GM23338 (cell line): ENCODE measurements around the gene TPGS1. TPM values are rescaled to one million over a fixed set of nuclear protein-coding genes. Genes with fewer than 3 reads are reported as not detected.

ENCODE experiments used
- ATAC-seq: fragments of 200-7000 bp; cut with Tn5 transposase; 3 replicates; pipeline ENCODE4 v1.9.1; 2020
- DNase-seq: peaks from one replicate; pipeline ENCODE4 v3.0.0-alpha.2; 2015; ENCODE audit warnings: low spot score
- H2AFZ ChIP-seq: fragments of 200-600 bp; sonication (generic); 2 replicates; pipeline ENCODE4 v1.8.0; 2016; ENCODE audit warnings: antibody characterized with exemption, mild to moderate bottlenecking, moderate library complexity
- H3F3A ChIP-seq: fragments of 200-600 bp; sonication (generic); replicated peaks from 2 replicates; pipeline ENCODE4 v1.8.0; 2017; ENCODE audit warnings: antibody characterized with exemption, mixed run types, low read depth
- H3K27ac ChIP-seq: fragments of 200-600 bp; sonication (generic); 2 replicates; pipeline ENCODE4 v1.6.1; 2016; ENCODE audit warnings: low read depth
- H3K27me3 ChIP-seq: fragments of 200-600 bp; sonication (generic); 2 replicates; pipeline ENCODE4 v1.8.0; 2016; ENCODE audit warnings: mild to moderate bottlenecking, mixed run types, moderate library complexity; ENCODE audit not compliant: insufficient read depth
- H3K36me3 ChIP-seq: fragments of 200-600 bp; sonication (generic); 2 replicates; pipeline ENCODE4 v1.8.0; 2016; ENCODE audit warnings: mild to moderate bottlenecking; ENCODE audit not compliant: insufficient read depth
- H3K4me1 ChIP-seq: fragments of 200-600 bp; sonication (generic); 2 replicates; pipeline ENCODE4 v1.8.0; 2016; ENCODE audit warnings: mild to moderate bottlenecking, moderate library complexity; ENCODE audit not compliant: insufficient read depth
- H3K4me2 ChIP-seq: fragments of 200-600 bp; sonication (generic); 2 replicates; pipeline ENCODE4 v1.7.1; 2017; ENCODE audit warnings: mixed run types
- H3K4me3 ChIP-seq: fragments of 200-600 bp; sonication (generic); 2 replicates; pipeline ENCODE4 v1.6.1; 2016; ENCODE audit warnings: mixed run types
- H3K79me2 ChIP-seq: fragments of 200-600 bp; sonication (generic); replicated peaks from 2 replicates; pipeline ENCODE4 v1.8.0; 2017; ENCODE audit warnings: mild to moderate bottlenecking; ENCODE audit not compliant: insufficient read depth
- H3K9me2 ChIP-seq: fragments of 200-600 bp; sonication (generic); 2 replicates; pipeline ENCODE4 v1.8.0; 2017; ENCODE audit not compliant: insufficient read depth
- H4K20me1 ChIP-seq: fragments of 200-600 bp; sonication (generic); replicated peaks from 2 replicates; pipeline ENCODE4 v1.8.0; 2017; ENCODE audit warnings: mild to moderate bottlenecking; ENCODE audit not compliant: insufficient read depth
- H3K27ac Mint-ChIP-seq: 2 replicates; pipeline ENCODE4 v1.8.0; 2020; ENCODE audit warnings: inconsistent platforms, mild to moderate bottlenecking, moderate library complexity, mixed read lengths
- H3K27me3 Mint-ChIP-seq: 3 replicates; pipeline ENCODE4 v1.8.0; 2022; ENCODE audit warnings: low read depth, mild to moderate bottlenecking, moderate library complexity, mixed read lengths, inconsistent platforms; ENCODE audit not compliant: insufficient read depth, poor library complexity
- H3K36me3 Mint-ChIP-seq: 3 replicates; pipeline ENCODE4 v1.8.0; 2021; ENCODE audit warnings: low read depth, mild to moderate bottlenecking, inconsistent platforms, moderate library complexity, mixed read lengths
- H3K4me1 Mint-ChIP-seq: 3 replicates; pipeline ENCODE4 v1.8.0; 2020; ENCODE audit warnings: mild to moderate bottlenecking, inconsistent platforms, mixed read lengths
- H3K4me3 Mint-ChIP-seq: 3 replicates; pipeline ENCODE4 v1.8.0; 2021; ENCODE audit warnings: moderate library complexity, mild to moderate bottlenecking, inconsistent platforms, mixed read lengths
- H3K9me3 Mint-ChIP-seq: 3 replicates; pipeline ENCODE4 v1.8.0; 2020; ENCODE audit warnings: moderate library complexity, mild to moderate bottlenecking, inconsistent platforms, mixed read lengths
- STAT1 ChIP-seq: IDR thresholded peaks from one replicate; pipeline ENCODE4 v1.6.1; 2016; ENCODE audit warnings: antibody characterized with exemption; ENCODE audit not compliant: unreplicated experiment
- polyA plus RNA-seq: library from polyadenylated mRNA; unstranded; fragments of >200 nt; fragmentation: Nextera tagmentation; extraction: Ambion mirVana; gene quantifications from 2 replicates; pipeline ENCODE4 v1.2.1, GENCODE V29; 2016
- total RNA-seq: library from RNA; depleted of rRNA; stranded (reverse); fragments of >200 nt; shearing (Covaris generic); gene quantifications from 2 replicates; pipeline ENCODE4 v1.2.3, GENCODE V29; 2014
- TF ChIP-seq, protein P1 (sequence below): IDR thresholded peaks from one replicate; pipeline ENCODE4 v1.6.1; 2018; ENCODE audit warnings: antibody characterized with exemption; ENCODE audit not compliant: unreplicated experiment
- TF ChIP-seq, protein P2 (sequence below): fragments of 250-450 bp; sonication (Bioruptor Pico); IDR thresholded peaks from 2 replicates; pipeline ENCODE4 v1.5.0; 2020; ENCODE audit warnings: mild to moderate bottlenecking, moderate library complexity

The TPGS1 gene
- total and polyA plus RNA-seq, 2 experiments from 2014 or later: 11.9 to 38.4 TPM

DNA sequence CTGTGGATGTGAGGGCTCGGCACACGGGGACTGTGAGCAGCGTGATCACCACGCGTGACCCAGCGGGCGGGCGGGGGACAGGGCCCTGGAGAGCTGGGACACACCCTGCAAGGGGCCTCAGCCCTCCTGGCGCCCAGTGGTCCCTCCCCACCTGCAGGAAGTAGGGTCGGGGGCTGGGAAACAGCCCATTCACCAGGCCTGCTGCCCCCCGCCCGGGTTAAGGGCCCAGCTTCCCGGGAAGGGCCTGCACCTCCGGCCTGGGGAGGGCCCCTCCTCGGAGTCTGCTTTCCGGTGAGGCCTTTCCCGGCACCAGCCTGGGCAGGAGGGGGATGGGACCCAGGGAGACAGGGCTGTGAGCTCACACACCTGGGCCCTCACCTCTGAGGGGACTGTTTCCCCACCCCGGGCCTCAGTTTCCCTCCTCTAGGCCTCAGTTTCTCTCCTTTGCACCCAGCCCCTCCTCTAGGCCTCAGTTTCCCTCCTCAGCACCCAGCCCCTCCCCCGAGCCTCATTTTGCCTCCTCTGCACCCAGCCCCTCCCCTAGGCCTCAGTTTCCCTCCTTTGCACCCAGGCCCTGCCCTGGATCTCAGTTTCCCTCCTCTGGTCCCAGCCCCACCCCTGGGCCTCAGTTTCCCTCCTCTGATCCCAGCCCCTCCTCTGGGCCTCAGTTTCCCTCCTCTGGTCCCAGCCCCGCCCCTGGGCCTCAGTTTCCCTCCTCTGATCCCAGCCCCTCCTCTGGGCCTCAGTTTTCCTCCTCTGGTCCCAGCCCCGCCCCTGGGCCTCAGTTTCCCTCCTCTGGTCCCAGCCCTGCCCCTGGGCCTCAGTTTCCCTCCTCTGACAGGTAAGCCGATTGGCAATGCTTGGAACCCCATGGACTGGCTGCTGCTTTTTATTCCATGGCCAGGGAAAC, 12.9 kb upstream of the TPGS1 start:
- no peak overlapping the region for H3K4me3 ChIP-seq
- peaks cover 10% of the 10 kb centered on the region for H3F3A ChIP-seq
- 0 out of 2 replicates have a peak, but pooled peaks cover 3% of the 10 kb centered on the region for H3K4me1 ChIP-seq
- H3K4me2 ChIP-seq: peak overlapping the region; percentile 32; the same call in 1 of the 2 replicates
- Mint-ChIP-seq H3K9me3 (peaks cover 12% of the 10 kb centered on the region), H3K36me3 (peaks cover 2% of the 10 kb centered on the region; the same call in 1 of the 3 replicates), H3K27me3 (peaks cover 36% of the 10 kb centered on the region), H3K4me3 (no peak overlapping the region), H3K27ac (no peak overlapping the region), H3K4me1 (peaks cover 13% of the 10 kb centered on the region)
- TF ChIP-seq STAT1: no peak
- TF ChIP-seq, protein P1, sequence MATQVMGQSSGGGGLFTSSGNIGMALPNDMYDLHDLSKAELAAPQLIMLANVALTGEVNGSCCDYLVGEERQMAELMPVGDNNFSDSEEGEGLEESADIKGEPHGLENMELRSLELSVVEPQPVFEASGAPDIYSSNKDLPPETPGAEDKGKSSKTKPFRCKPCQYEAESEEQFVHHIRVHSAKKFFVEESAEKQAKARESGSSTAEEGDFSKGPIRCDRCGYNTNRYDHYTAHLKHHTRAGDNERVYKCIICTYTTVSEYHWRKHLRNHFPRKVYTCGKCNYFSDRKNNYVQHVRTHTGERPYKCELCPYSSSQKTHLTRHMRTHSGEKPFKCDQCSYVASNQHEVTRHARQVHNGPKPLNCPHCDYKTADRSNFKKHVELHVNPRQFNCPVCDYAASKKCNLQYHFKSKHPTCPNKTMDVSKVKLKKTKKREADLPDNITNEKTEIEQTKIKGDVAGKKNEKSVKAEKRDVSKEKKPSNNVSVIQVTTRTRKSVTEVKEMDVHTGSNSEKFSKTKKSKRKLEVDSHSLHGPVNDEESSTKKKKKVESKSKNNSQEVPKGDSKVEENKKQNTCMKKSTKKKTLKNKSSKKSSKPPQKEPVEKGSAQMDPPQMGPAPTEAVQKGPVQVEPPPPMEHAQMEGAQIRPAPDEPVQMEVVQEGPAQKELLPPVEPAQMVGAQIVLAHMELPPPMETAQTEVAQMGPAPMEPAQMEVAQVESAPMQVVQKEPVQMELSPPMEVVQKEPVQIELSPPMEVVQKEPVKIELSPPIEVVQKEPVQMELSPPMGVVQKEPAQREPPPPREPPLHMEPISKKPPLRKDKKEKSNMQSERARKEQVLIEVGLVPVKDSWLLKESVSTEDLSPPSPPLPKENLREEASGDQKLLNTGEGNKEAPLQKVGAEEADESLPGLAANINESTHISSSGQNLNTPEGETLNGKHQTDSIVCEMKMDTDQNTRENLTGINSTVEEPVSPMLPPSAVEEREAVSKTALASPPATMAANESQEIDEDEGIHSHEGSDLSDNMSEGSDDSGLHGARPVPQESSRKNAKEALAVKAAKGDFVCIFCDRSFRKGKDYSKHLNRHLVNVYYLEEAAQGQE: no peak
- TF ChIP-seq, protein P2, sequence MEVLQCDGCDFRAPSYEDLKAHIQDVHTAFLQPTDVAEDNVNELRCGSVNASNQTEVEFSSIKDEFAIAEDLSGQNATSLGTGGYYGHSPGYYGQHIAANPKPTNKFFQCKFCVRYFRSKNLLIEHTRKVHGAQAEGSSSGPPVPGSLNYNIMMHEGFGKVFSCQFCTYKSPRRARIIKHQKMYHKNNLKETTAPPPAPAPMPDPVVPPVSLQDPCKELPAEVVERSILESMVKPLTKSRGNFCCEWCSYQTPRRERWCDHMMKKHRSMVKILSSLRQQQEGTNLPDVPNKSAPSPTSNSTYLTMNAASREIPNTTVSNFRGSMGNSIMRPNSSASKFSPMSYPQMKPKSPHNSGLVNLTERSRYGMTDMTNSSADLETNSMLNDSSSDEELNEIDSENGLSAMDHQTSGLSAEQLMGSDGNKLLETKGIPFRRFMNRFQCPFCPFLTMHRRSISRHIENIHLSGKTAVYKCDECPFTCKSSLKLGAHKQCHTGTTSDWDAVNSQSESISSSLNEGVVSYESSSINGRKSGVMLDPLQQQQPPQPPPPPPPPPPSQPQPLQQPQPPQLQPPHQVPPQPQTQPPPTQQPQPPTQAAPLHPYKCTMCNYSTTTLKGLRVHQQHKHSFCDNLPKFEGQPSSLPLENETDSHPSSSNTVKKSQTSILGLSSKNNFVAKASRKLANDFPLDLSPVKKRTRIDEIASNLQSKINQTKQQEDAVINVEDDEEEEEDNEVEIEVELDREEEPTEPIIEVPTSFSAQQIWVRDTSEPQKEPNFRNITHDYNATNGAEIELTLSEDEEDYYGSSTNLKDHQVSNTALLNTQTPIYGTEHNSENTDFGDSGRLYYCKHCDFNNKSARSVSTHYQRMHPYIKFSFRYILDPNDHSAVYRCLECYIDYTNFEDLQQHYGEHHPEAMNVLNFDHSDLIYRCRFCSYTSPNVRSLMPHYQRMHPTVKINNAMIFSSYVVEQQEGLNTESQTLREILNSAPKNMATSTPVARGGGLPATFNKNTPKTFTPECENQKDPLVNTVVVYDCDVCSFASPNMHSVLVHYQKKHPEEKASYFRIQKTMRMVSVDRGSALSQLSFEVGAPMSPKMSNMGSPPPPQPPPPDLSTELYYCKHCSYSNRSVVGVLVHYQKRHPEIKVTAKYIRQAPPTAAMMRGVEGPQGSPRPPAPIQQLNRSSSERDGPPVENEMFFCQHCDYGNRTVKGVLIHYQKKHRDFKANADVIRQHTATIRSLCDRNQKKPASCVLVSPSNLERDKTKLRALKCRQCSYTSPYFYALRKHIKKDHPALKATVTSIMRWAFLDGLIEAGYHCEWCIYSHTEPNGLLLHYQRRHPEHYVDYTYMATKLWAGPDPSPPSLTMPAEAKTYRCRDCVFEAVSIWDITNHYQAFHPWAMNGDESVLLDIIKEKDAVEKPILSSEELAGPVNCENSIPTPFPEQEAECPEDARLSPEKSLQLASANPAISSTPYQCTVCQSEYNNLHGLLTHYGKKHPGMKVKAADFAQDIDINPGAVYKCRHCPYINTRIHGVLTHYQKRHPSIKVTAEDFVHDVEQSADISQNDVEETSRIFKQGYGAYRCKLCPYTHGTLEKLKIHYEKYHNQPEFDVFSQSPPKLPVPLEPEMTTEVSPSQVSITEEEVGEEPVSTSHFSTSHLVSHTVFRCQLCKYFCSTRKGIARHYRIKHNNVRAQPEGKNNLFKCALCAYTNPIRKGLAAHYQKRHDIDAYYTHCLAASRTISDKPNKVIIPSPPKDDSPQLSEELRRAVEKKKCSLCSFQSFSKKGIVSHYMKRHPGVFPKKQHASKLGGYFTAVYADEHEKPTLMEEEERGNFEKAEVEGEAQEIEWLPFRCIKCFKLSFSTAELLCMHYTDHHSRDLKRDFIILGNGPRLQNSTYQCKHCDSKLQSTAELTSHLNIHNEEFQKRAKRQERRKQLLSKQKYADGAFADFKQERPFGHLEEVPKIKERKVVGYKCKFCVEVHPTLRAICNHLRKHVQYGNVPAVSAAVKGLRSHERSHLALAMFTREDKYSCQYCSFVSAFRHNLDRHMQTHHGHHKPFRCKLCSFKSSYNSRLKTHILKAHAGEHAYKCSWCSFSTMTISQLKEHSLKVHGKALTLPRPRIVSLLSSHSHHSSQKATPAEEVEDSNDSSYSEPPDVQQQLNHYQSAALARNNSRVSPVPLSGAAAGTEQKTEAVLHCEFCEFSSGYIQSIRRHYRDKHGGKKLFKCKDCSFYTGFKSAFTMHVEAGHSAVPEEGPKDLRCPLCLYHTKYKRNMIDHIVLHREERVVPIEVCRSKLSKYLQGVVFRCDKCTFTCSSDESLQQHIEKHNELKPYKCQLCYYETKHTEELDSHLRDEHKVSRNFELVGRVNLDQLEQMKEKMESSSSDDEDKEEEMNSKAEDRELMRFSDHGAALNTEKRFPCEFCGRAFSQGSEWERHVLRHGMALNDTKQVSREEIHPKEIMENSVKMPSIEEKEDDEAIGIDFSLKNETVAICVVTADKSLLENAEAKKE (CRISPR knock-in tag): no peak
- no peaks in the 10 kb centered on the region for H3K79me2 ChIP-seq
- no peaks in the 10 kb centered on the region for H4K20me1 ChIP-seq
- H3K27me3 ChIP-seq: peaks cover 33% of the 10 kb centered on the region
- H3K36me3 ChIP-seq: no peaks in the 10 kb centered on the region
- no peak overlapping the region for H2AFZ ChIP-seq
- ATAC-seq (no peak), DNase-seq (peak; percentile 48)
- no peaks in the 10 kb centered on the region for H3K9me2 ChIP-seq
- H3K27ac ChIP-seq: no peak overlapping the region
